Stimulated activated memory B cell treated with anti-CD40 and anti-IgM and Interleukin-4, amounts not matched to agents 10 μg/mL and 1 μg/mL and 100 μg/mL, for 72 hours (primary cell): ENCODE data around the gene EPHA6.
"Not testable (repeated sequence)": the region's sequence is repeated elsewhere in the genome, so short reads cannot be mapped to it uniquely, and the experiment has no call there.

ENCODE experiments used
- ATAC-seq: fragments of 150-1000 bp; cut with Tn5 transposase; 2 replicates; pipeline ENCODE4 v1.10.0; 2021
- H3K27ac Mint-ChIP-seq: one replicate; pipeline ENCODE4 v1.8.0; 2022; ENCODE audit warnings: mild to moderate bottlenecking, mixed read lengths
- H3K27me3 Mint-ChIP-seq: one replicate; pipeline ENCODE4 v1.8.0; 2022; ENCODE audit warnings: mixed read lengths
- H3K36me3 Mint-ChIP-seq: one replicate; pipeline ENCODE4 v1.8.0; 2022; ENCODE audit warnings: mixed read lengths
- H3K4me1 Mint-ChIP-seq: one replicate; pipeline ENCODE4 v1.8.0; 2022; ENCODE audit warnings: mixed read lengths
- H3K4me3 Mint-ChIP-seq: one replicate; pipeline ENCODE4 v1.8.0; 2022; ENCODE audit warnings: mild to moderate bottlenecking, moderate library complexity, mixed read lengths
- H3K9me3 Mint-ChIP-seq: one replicate; pipeline ENCODE4 v1.8.0; 2022; ENCODE audit warnings: mixed read lengths

EPHA6 gene

GRCh38 chr3:97235611-97236315, 421.4 kb downstream of the EPHA6 start:
- Mint-ChIP-seq H3K27me3 (no peaks in the 10 kb centered on the region), H3K36me3 (no peaks in the 10 kb centered on the region), H3K9me3 (peaks cover 4% of the 10 kb centered on the region), H3K4me1 (no peaks in the 10 kb centered on the region), H3K4me3 (no peak overlapping the region), H3K27ac (no peak overlapping the region)
- no peak for ATAC-seq

GRCh38 chr3:97241417-97241816, 427.0 kb downstream of the EPHA6 start:
- ATAC-seq, result no peak
- H3K27me3 Mint-ChIP-seq, result no peaks in the 10 kb centered on the region
- no peaks in the 10 kb centered on the region for H3K4me1 Mint-ChIP-seq
- H3K4me3 Mint-ChIP-seq, result no peak overlapping the region
- H3K36me3 Mint-ChIP-seq, result no peaks in the 10 kb centered on the region
- H3K9me3 Mint-ChIP-seq, result no peaks in the 10 kb centered on the region
- no peak overlapping the region for H3K27ac Mint-ChIP-seq

- Mint-ChIP-seq H3K4me3 (no peak overlapping the region), H3K36me3 (no peaks in the 10 kb centered on the region), H3K27ac (no peak overlapping the region), H3K27me3 (no peaks in the 10 kb centered on the region), H3K9me3 (no peaks in the 10 kb centered on the region), H3K4me1 (no peaks in the 10 kb centered on the region)
- no peak for ATAC-seq
Measured at GRCh38 chr3:97245201-97245910, 431.0 kb downstream of the EPHA6 start.

GRCh38 chr3:97256060-97256459, 441.7 kb downstream of the EPHA6 start:
- Mint-ChIP-seq H3K27ac (no peak overlapping the region), H3K4me1 (no peaks in the 10 kb centered on the region), H3K4me3 (no peak overlapping the region), H3K27me3 (no peaks in the 10 kb centered on the region), H3K9me3 (no peaks in the 10 kb centered on the region), H3K36me3 (no peaks in the 10 kb centered on the region)
- no peak for ATAC-seq

- Mint-ChIP-seq H3K27me3 (no peaks in the 10 kb centered on the region), H3K36me3 (no peaks in the 10 kb centered on the region), H3K27ac (no peak overlapping the region), H3K9me3 (peaks cover 3% of the 10 kb centered on the region), H3K4me3 (no peak overlapping the region), H3K4me1 (no peaks in the 10 kb centered on the region)
- ATAC-seq, result no peak
Measured at GRCh38 chr3:97257942-97258697, 443.7 kb downstream of the EPHA6 start.

GRCh38 chr3:97259263-97259662, 444.9 kb downstream of the EPHA6 start:
- no peak for ATAC-seq
- peaks cover 5% of the 10 kb centered on the region for H3K9me3 Mint-ChIP-seq
- no peaks in the 10 kb centered on the region for H3K27me3 Mint-ChIP-seq
- H3K4me1 Mint-ChIP-seq, result no peaks in the 10 kb centered on the region
- H3K27ac Mint-ChIP-seq, result no peak overlapping the region
- H3K4me3 Mint-ChIP-seq, result no peak overlapping the region
- H3K36me3 Mint-ChIP-seq, result no peaks in the 10 kb centered on the region

- Mint-ChIP-seq H3K27ac (no peak overlapping the region), H3K9me3 (peaks cover 5% of the 10 kb centered on the region), H3K27me3 (no peaks in the 10 kb centered on the region), H3K36me3 (no peaks in the 10 kb centered on the region), H3K4me3 (no peak overlapping the region), H3K4me1 (no peaks in the 10 kb centered on the region)
- peak; percentile 20 for ATAC-seq
Measured at GRCh38 chr3:97264180-97264579, 449.8 kb downstream of the EPHA6 start.

GRCh38 chr3:97265237-97266005, 451.0 kb downstream of the EPHA6 start:
- H3K4me1 Mint-ChIP-seq, result no peaks in the 10 kb centered on the region
- H3K27ac Mint-ChIP-seq, result no peak overlapping the region
- ATAC-seq, result peak; percentile 51
- H3K4me3 Mint-ChIP-seq, result no peak overlapping the region
- peaks cover 5% of the 10 kb centered on the region for H3K9me3 Mint-ChIP-seq
- H3K36me3 Mint-ChIP-seq, result no peaks in the 10 kb centered on the region
- H3K27me3 Mint-ChIP-seq, result no peaks in the 10 kb centered on the region

GRCh38 chr3:97269202-97269601, 454.8 kb downstream of the EPHA6 start:
- no peaks in the 10 kb centered on the region for H3K27me3 Mint-ChIP-seq
- no peak overlapping the region for H3K27ac Mint-ChIP-seq
- H3K4me3 Mint-ChIP-seq, result no peak overlapping the region
- H3K4me1 Mint-ChIP-seq, result no peaks in the 10 kb centered on the region
- no peaks in the 10 kb centered on the region for H3K9me3 Mint-ChIP-seq
- ATAC-seq, result no peak
- H3K36me3 Mint-ChIP-seq, result no peaks in the 10 kb centered on the region

GRCh38 chr3:97276879-97277550, 462.6 kb downstream of the EPHA6 start:
- ATAC-seq, H3K9me3 Mint-ChIP-seq, H3K4me1 Mint-ChIP-seq, H3K4me3 Mint-ChIP-seq, H3K27ac Mint-ChIP-seq, H3K36me3 Mint-ChIP-seq, H3K27me3 Mint-ChIP-seq: not testable (repeated sequence)

GRCh38 chr3:97277708-97278107, 463.3 kb downstream of the EPHA6 start:
- Mint-ChIP-seq H3K36me3 (no peaks in the 10 kb centered on the region), H3K4me3 (no peak overlapping the region), H3K4me1 (no peaks in the 10 kb centered on the region), H3K27me3 (no peaks in the 10 kb centered on the region), H3K27ac (no peak overlapping the region), H3K9me3 (peaks cover 8% of the 10 kb centered on the region)
- ATAC-seq, result no peak

GRCh38 chr3:97278506-97278905, 464.1 kb downstream of the EPHA6 start:
- ATAC-seq, result no peak
- H3K9me3 Mint-ChIP-seq, result peaks cover 8% of the 10 kb centered on the region
- no peaks in the 10 kb centered on the region for H3K36me3 Mint-ChIP-seq

GRCh38 chr3:97291901-97292300, 477.5 kb downstream of the EPHA6 start:
- peaks cover 9% of the 10 kb centered on the region for H3K9me3 Mint-ChIP-seq
- no peak overlapping the region for H3K4me3 Mint-ChIP-seq
- no peaks in the 10 kb centered on the region for H3K27me3 Mint-ChIP-seq

More at GRCh38 chr3:97278506-97278905, 464.1 kb downstream of the EPHA6 start:
- H3K27me3 Mint-ChIP-seq, result no peaks in the 10 kb centered on the region
- no peak overlapping the region for H3K27ac Mint-ChIP-seq
- H3K4me3 Mint-ChIP-seq, result no peak overlapping the region
- H3K4me1 Mint-ChIP-seq, result no peaks in the 10 kb centered on the region

GRCh38 chr3:97293596-97294131, 479.3 kb downstream of the EPHA6 start:
- no peak for ATAC-seq
- H3K4me3 Mint-ChIP-seq, result no peak overlapping the region
- H3K27ac Mint-ChIP-seq, result no peak overlapping the region
- H3K4me1 Mint-ChIP-seq, result no peaks in the 10 kb centered on the region
- peaks cover 8% of the 10 kb centered on the region for H3K9me3 Mint-ChIP-seq
- H3K27me3 Mint-ChIP-seq, result no peaks in the 10 kb centered on the region
- H3K36me3 Mint-ChIP-seq, result no peaks in the 10 kb centered on the region

More at GRCh38 chr3:97291901-97292300, 477.5 kb downstream of the EPHA6 start:
- Mint-ChIP-seq H3K4me1 (no peaks in the 10 kb centered on the region), H3K27ac (no peak overlapping the region), H3K36me3 (no peaks in the 10 kb centered on the region)
- ATAC-seq, result no peak
